Spleen (tissue), 11 donors: ENCODE measurements around the gene ABCG1. TPM values are rescaled to one million over a fixed set of nuclear protein-coding genes. Genes with fewer than 3 reads are reported as not detected.

Experiments used
- DNase-seq: peaks from one replicate; pipeline ENCODE4 v3.0.0-alpha.2; 2020
- H3K27ac ChIP-seq, 8 donors: fragments of 200-600 bp; sonication (generic) in 7 of 8; 1 replicate in 4 of 8; 2 replicates in 4 of 8; pipeline versions ENCODE4 v1.5.0 to v1.8.0; 2016 to 2021; ENCODE audit warnings: inconsistent platforms in 4 of 8, mild to moderate bottlenecking in 4 of 8, moderate library complexity in 1 of 8
- H3K27me3 ChIP-seq, 7 donors: fragments of 200-600 bp; sonication (generic) in 6 of 7; replicated peaks in 1 of 7; 1 replicate in 4 of 7; 2 replicates in 3 of 7; pipeline versions ENCODE4 v1.5.0 to v1.8.0; 2016 to 2021; ENCODE audit warnings: inconsistent platforms in 3 of 7, mild to moderate bottlenecking in 1 of 7
- H3K36me3 ChIP-seq, 6 donors: fragments of 200-600 bp; sonication (generic) in 5 of 6; 1 replicate in 4 of 6; 2 replicates in 2 of 6; pipeline versions ENCODE4 v1.5.0 to v1.8.0; 2016 to 2021; ENCODE audit warnings: inconsistent platforms in 2 of 6
- H3K4me1 ChIP-seq, 6 donors: fragments of 200-600 bp; sonication (generic) in 5 of 6; 1 replicate in 3 of 6; 2 replicates in 3 of 6; pipeline versions ENCODE4 v1.5.0 to v1.8.0; 2016 to 2021; ENCODE audit warnings: inconsistent platforms in 3 of 6
- H3K4me3 ChIP-seq, 8 donors: fragments of 200-600 bp; sonication (generic) in 7 of 8; 1 replicate in 4 of 8; 2 replicates in 4 of 8; pipeline versions ENCODE4 v1.5.0 to v1.8.0; 2016 to 2021; ENCODE audit warnings: inconsistent platforms in 4 of 8, mild to moderate bottlenecking in 4 of 8, moderate library complexity in 2 of 8
- H3K9me3 ChIP-seq, 8 donors: fragments of 200-600 bp; sonication (generic) in 7 of 8; 1 replicate in 4 of 8; 2 replicates in 4 of 8; pipeline versions ENCODE4 v1.5.0 to v1.8.0; 2016 to 2021; ENCODE audit warnings: inconsistent platforms in 4 of 8
- CTCF ChIP-seq, 11 experiments: fragments of 200-600 bp in 7 of 11; fragments of 450-650 bp in 4 of 11; sonication (generic) in 4 of 11; IDR thresholded peaks in 8 of 11; conservative IDR thresholded peaks in 3 of 11; 1 replicate in 7 of 11; 2 replicates in 4 of 11; pipeline versions ENCODE4 v1.4.0 to v1.8.0; 2016 to 2021; ENCODE audit warnings: antibody characterized with exemption in 11 of 11, inconsistent platforms in 4 of 11, mild to moderate bottlenecking in 1 of 11
- POLR2A ChIP-seq, 3 donors: fragments of 450-650 bp; IDR thresholded peaks; one replicate each; pipeline ENCODE4 v1.5.1; 2017; ENCODE audit warnings: antibody characterized with exemption in 3 of 3, mild to moderate bottlenecking in 1 of 3
- POLR2AphosphoS5 ChIP-seq, 3 donors: sonication (generic); formaldehyde crosslinking; IDR thresholded peaks; one replicate each; pipeline ENCODE4 v1.5.1; 2017; ENCODE audit warnings: antibody characterized with exemption in 3 of 3
- WGBS, 5 donors: extraction: QIAGEN DNeasy Blood & Tissue Kit in 3 of 5; methylation state at CpG; one replicate each; pipeline versions ENCODE4 v1.1.5 to v1.1.7; 2013 to 2018; 5-methylcytosine and 5-hydroxymethylcytosine counted together
- intact Hi-C: fragments of 100-400 bp; cut with DNase I; formaldehyde crosslinking; loops from one replicate; pipeline ENCODE4 v1.15.0; 2023; ENCODE audit warnings: low total_unique reads
- polyA plus RNA-seq, 3 donors: library from polyadenylated mRNA; stranded (reverse); fragments of 200-250 nt; gene quantifications; one replicate each; pipeline ENCODE4 v1.2.1, GENCODE V29; 2013
- total RNA-seq, 7 donors: library from RNA; depleted of rRNA in 3 of 7; stranded (reverse); fragments of >200 nt in 3 of 7; fragmentation: NEBNext Ultra II Directional in 4 of 7; extraction: Animal tissue kit (Norgen Biotek cat#: 25700) in 4 of 7; gene quantifications; one replicate each; pipeline versions ENCODE4 v1.1.0 to v1.2.1, GENCODE V29; 2016 to 2021
- donor health status: healthy with polysubstance abuse.
- donor health status: DM: no; HTN: no; CAD: no; lungs with moderate emphysema.
- donor health status: DM: no; HTN: no; CAD: no.
- donor health status: Bipolar disorder and iron deficiency.
- donor health status: healthy.
- donor health status: DM: no; HTN: no; CAD: no.
- donor health status: DM: yes; HTN: yes; CAD: no.

Gene ABCG1
- total and polyA plus RNA-seq, 10 donors, result 14.6 to 143 (median 96.7) TPM

GRCh38 chr21:42189860-42190485 is 29.0 kb upstream of the ABCG1 start:
- Histone ChIP-seq H3K9me3 (no peaks in the 10 kb centered on the region), H3K4me1 (peaks cover 7 to 95% (median 61%) of the 10 kb centered on the region in 6 donors), H3K27ac (peak overlapping the region in 5 of 8 donors; percentile 31 to 90 (median 82)), H3K4me3 (no peak overlapping the region), H3K27me3 (peaks cover 0 to 19% (median 0%) of the 10 kb centered on the region in 7 donors), H3K36me3 (no peaks in the 10 kb centered on the region)
- whole genome bisulfite sequencing, 5 donors, result 65 to 79% (median 79%) methylated on average over 9 to 11 of the region's 11 CpGs
- no peak for TF ChIP-seq POLR2AphosphoS5 (IDR thresholded peaks at IDR 0.05)
- TF ChIP-seq POLR2A (IDR thresholded peaks at IDR 0.05), result no peak
- no peak for TF ChIP-seq CTCF (IDR thresholded peaks at IDR 0.05 in 8 of 11, conservative IDR thresholded peaks at IDR 0.05 in 3 of 11)
- intact Hi-C loops, result no loop called here
- DNase-seq, result no peak

GRCh38 chr21:42190486-42190863 is 28.5 kb upstream of the ABCG1 start:
- peaks cover 0 to 19% (median 0%) of the 10 kb centered on the region in 7 donors for H3K27me3 ChIP-seq
- TF ChIP-seq POLR2AphosphoS5 (IDR thresholded peaks at IDR 0.05), result no peak
- no peak for TF ChIP-seq CTCF (IDR thresholded peaks at IDR 0.05 in 8 of 11, conservative IDR thresholded peaks at IDR 0.05 in 3 of 11)
- no peak for TF ChIP-seq POLR2A (IDR thresholded peaks at IDR 0.05)
- no peak overlapping the region for H3K4me3 ChIP-seq
- no peaks in the 10 kb centered on the region for H3K9me3 ChIP-seq
- intact Hi-C loops, result no loop called here
- no peak for DNase-seq
- H3K36me3 ChIP-seq, result no peaks in the 10 kb centered on the region
- peak overlapping the region in 2 of 8 donors; percentile 82 to 88 for H3K27ac ChIP-seq
- H3K4me1 ChIP-seq, result peaks cover 7 to 99% (median 63%) of the 10 kb centered on the region in 6 donors
- 91 to 96% (median 93%) methylated on average over 8 of the region's 8 CpGs for WGBS, 5 donors

- H3K27ac ChIP-seq, result no peak overlapping the region
- 89 to 95% (median 94%) methylated on average over 4 to 5 of the region's 5 CpGs for WGBS, 5 donors
- TF ChIP-seq POLR2A (IDR thresholded peaks at IDR 0.05), result no peak
- no peak for TF ChIP-seq POLR2AphosphoS5 (IDR thresholded peaks at IDR 0.05)
- TF ChIP-seq CTCF (IDR thresholded peaks at IDR 0.05 in 8 of 11, conservative IDR thresholded peaks at IDR 0.05 in 3 of 11), result no peak
- H3K4me1 ChIP-seq, result peaks cover 7 to 99% (median 62%) of the 10 kb centered on the region in 6 donors
- H3K4me3 ChIP-seq, result no peak overlapping the region
- no peaks in the 10 kb centered on the region for H3K9me3 ChIP-seq
- intact Hi-C loops, result no loop called here
- no peak for DNase-seq
- H3K36me3 ChIP-seq, result no peaks in the 10 kb centered on the region
- peaks cover 0 to 19% (median 0%) of the 10 kb centered on the region in 7 donors for H3K27me3 ChIP-seq
Measured at GRCh38 chr21:42191064-42191463, 27.9 kb upstream of the ABCG1 start.

GRCh38 chr21:42191696-42192595 is 27.0 kb upstream of the ABCG1 start:
- no peak for DNase-seq
- TF ChIP-seq CTCF (IDR thresholded peaks at IDR 0.05 in 8 of 11, conservative IDR thresholded peaks at IDR 0.05 in 3 of 11) (no peak), POLR2A (IDR thresholded peaks at IDR 0.05) (no peak), POLR2AphosphoS5 (IDR thresholded peaks at IDR 0.05) (no peak)
- Histone ChIP-seq H3K4me3 (no peak overlapping the region), H3K9me3 (no peaks in the 10 kb centered on the region), H3K27me3 (peaks cover 0 to 19% (median 0%) of the 10 kb centered on the region in 7 donors), H3K27ac (no peak overlapping the region), H3K36me3 (no peaks in the 10 kb centered on the region), H3K4me1 (peaks cover 7 to 92% (median 54%) of the 10 kb centered on the region in 6 donors)
- intact Hi-C loops, result no loop called here
- 59 to 75% (median 65%) methylated on average over 21 of the region's 21 CpGs for WGBS, 5 donors
